PC-9 (cell line): ENCODE results near the gene DNAJB8.

Source experiments
- EZH2 ChIP-seq: fragments of 200-600 bp; sonication (generic); IDR thresholded peaks from 2 replicates; pipeline ENCODE4 v1.8.0; 2017; ENCODE audit warnings: antibody characterized with exemption, low read depth
- TF ChIP-seq, protein P1 (sequence below): fragments of 200-600 bp; sonication (generic); conservative IDR thresholded peaks from 2 replicates; pipeline ENCODE4 v1.6.1; 2017; ENCODE audit warnings: mixed run types, antibody characterized with exemption, mild to moderate bottlenecking, moderate library complexity

DNA sequence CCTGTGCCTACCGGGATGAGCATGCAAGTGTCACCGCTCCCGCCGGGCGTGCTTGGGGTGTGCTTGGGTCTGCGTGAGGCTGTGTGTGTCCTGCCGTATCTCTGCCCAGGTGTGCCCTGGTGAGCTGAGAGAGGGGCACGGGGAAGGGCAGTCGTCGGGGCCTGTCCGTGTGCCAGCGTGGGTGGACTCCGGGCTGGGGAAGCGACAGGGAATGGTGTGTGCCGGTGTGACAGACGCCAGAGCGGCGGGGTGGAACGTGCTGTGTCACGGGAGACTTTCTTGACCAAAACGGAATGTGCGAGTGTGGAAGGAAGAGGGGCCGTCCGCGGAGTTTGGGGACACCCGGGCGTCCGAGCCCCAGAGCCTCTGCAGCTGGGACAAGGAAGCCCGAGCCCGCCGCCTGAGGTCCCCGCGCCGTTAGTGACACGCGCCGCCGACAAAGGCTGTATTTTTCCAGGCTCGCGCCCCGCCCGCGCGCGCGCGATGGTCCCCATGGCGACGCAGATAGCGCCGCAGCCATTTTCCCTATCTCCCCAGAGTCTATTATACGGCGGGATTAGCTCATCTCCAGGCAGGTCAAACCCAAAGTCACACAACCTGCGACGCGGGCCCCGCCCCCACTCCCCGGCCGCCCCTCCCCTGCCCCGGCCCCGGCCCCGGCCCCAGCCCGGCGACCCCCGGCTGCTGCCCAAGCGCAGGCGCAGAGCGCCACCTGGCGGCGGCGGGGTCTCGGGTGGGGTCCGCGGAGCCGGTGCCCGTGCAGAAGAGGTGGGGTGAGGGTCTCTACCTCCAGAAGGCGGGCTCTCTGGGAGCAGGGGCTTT lies 30.8 kb upstream of the DNAJB8 start:
- TF ChIP-seq, protein P1, sequence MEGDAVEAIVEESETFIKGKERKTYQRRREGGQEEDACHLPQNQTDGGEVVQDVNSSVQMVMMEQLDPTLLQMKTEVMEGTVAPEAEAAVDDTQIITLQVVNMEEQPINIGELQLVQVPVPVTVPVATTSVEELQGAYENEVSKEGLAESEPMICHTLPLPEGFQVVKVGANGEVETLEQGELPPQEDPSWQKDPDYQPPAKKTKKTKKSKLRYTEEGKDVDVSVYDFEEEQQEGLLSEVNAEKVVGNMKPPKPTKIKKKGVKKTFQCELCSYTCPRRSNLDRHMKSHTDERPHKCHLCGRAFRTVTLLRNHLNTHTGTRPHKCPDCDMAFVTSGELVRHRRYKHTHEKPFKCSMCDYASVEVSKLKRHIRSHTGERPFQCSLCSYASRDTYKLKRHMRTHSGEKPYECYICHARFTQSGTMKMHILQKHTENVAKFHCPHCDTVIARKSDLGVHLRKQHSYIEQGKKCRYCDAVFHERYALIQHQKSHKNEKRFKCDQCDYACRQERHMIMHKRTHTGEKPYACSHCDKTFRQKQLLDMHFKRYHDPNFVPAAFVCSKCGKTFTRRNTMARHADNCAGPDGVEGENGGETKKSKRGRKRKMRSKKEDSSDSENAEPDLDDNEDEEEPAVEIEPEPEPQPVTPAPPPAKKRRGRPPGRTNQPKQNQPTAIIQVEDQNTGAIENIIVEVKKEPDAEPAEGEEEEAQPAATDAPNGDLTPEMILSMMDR: peak; percentile 52; the same call in 1 of the 2 replicates
- no peak for TF ChIP-seq EZH2
